A673 (cell line): Measurements from ENCODE around the gene STOX2. TPM values are rescaled to one million over a fixed set of nuclear protein-coding genes. Genes with fewer than 3 reads are reported as not detected.

Source experiments
- BruUV-seq: library from RNA; stranded (reverse); fragments of 400-500 nt; replicated peaks from 2 replicates; lab custom pipeline; 2021; lab: Mats Ljungman, UMichigan
- CTCF ChIA-PET: fragments of 300-600 bp; sonication (Branson Sonifier 250); formaldehyde crosslinking; loops from one replicate; lab custom pipeline; 2022; ENCODE audit warnings: antibody characterized with exemption; lab: Charles Lee
- POLR2A ChIA-PET: fragments of 300-600 bp; sonication (Branson Sonifier 250); formaldehyde crosslinking; loops from one replicate; lab custom pipeline; 2022; ENCODE audit warnings: antibody characterized with exemption; ENCODE audit not compliant: low non-redundant PET; lab: Charles Lee
- DNase-seq: peaks from one replicate; pipeline ENCODE4 v3.0.0-alpha.2; 2015; ENCODE audit warnings: low spot score
- H3K27ac ChIP-seq: fragments of 200-600 bp; sonication (generic); 2 replicates; pipeline ENCODE4 v1.5.1; 2016; ENCODE audit warnings: mixed run types, low read depth, mild to moderate bottlenecking, mixed read lengths, antibody characterized with exemption, low read length; ENCODE audit not compliant: poor library complexity, severe bottlenecking
- H3K27me3 ChIP-seq: fragments of 200-600 bp; sonication (generic); replicated peaks from 2 replicates; pipeline ENCODE4 v1.6.1; 2017; ENCODE audit warnings: mixed run types, low read depth, mild to moderate bottlenecking, mixed read lengths, antibody characterized with exemption, low read length; ENCODE audit not compliant: insufficient read depth, poor library complexity
- H3K36me3 ChIP-seq: fragments of 200-600 bp; sonication (generic); 2 replicates; pipeline ENCODE4 v1.6.1; 2016; ENCODE audit warnings: mixed run types, mild to moderate bottlenecking, mixed read lengths, antibody characterized with exemption, low read length; ENCODE audit not compliant: insufficient read depth, poor library complexity, severe bottlenecking
- H3K4me1 ChIP-seq: fragments of 200-600 bp; sonication (generic); 2 replicates; pipeline ENCODE4 v1.6.1; 2017; ENCODE audit warnings: mixed run types, mild to moderate bottlenecking, mixed read lengths, antibody characterized with exemption, low read length; ENCODE audit not compliant: insufficient read depth, poor library complexity, severe bottlenecking
- H3K4me3 ChIP-seq: fragments of 200-600 bp; sonication (generic); 2 replicates; pipeline ENCODE4 v1.5.1; 2016; ENCODE audit warnings: low read depth, mixed run types, mild to moderate bottlenecking, mixed read lengths, low read length; ENCODE audit not compliant: poor library complexity, severe bottlenecking
- H3K9me3 ChIP-seq: fragments of 200-600 bp; sonication (generic); 2 replicates; pipeline ENCODE4 v1.6.1; 2016; ENCODE audit warnings: mixed run types, low read depth, mild to moderate bottlenecking, mixed read lengths, antibody characterized with exemption, low read length; ENCODE audit not compliant: poor library complexity, severe bottlenecking
- EZH2 ChIP-seq: fragments of 200-600 bp; sonication (generic); IDR thresholded peaks from 2 replicates; pipeline ENCODE4 v1.6.1; 2017; ENCODE audit warnings: borderline replicate concordance, low read depth, mild to moderate bottlenecking, mixed read lengths, antibody characterized with exemption, low read length; ENCODE audit not compliant: poor library complexity, severe bottlenecking
- intact Hi-C: fragments of 100-400 bp; cut with micrococcal nuclease; formaldehyde crosslinking; loops from one replicate; pipeline ENCODE4 v1.10.0; 2022; ENCODE audit not compliant: unreplicated experiment
- total RNA-seq: library from RNA; stranded (reverse); gene quantifications from 2 replicates; pipeline ENCODE4 v1.2.3, GENCODE V29; 2021
- TF ChIP-seq, protein P1 (sequence below): fragments of 300-800, 200-600 bp; sonication (generic); conservative IDR thresholded peaks from 2 replicates; pipeline ENCODE4 v1.5.1; 2017; ENCODE audit warnings: low read depth, mild to moderate bottlenecking, antibody characterized with exemption, low read length, moderate library complexity, mixed read lengths

The STOX2 gene
- total RNA-seq, 1 experiment from 2014 or later: 2.9 TPM

DNA sequence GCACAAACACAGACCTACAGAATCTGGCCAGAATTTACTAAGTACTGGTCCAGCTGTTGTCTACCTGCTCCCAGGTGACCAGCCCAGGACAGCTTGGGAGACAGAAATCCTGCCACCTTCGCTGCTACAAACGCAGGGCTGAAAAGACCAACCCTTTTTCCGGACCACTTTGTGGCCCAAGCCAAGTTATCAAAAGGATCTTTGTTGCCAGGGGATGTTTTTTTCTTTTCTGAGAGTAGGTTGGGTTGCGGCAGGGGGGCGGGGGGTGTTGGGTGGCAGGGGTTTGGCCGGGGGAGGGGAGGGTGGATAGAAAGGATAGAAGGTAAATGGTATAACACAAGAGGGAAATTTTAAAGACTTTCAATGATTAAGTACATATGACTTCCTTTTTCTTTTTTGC, 63.4 kb downstream of the STOX2 start:
- Histone ChIP-seq H3K36me3 (no peaks in the 10 kb centered on the region), H3K27me3 (no peaks in the 10 kb centered on the region), H3K4me1 (no peaks in the 10 kb centered on the region), H3K27ac (no peak overlapping the region), H3K4me3 (no peak overlapping the region), H3K9me3 (no peaks in the 10 kb centered on the region)
- ChIA-PET CTCF (no interaction called here), POLR2A (no interaction called here)
- intact Hi-C loops: no loop called here
- DNase-seq: no peak
- BruUV-seq: no TSS peak
- TF ChIP-seq, protein P1, sequence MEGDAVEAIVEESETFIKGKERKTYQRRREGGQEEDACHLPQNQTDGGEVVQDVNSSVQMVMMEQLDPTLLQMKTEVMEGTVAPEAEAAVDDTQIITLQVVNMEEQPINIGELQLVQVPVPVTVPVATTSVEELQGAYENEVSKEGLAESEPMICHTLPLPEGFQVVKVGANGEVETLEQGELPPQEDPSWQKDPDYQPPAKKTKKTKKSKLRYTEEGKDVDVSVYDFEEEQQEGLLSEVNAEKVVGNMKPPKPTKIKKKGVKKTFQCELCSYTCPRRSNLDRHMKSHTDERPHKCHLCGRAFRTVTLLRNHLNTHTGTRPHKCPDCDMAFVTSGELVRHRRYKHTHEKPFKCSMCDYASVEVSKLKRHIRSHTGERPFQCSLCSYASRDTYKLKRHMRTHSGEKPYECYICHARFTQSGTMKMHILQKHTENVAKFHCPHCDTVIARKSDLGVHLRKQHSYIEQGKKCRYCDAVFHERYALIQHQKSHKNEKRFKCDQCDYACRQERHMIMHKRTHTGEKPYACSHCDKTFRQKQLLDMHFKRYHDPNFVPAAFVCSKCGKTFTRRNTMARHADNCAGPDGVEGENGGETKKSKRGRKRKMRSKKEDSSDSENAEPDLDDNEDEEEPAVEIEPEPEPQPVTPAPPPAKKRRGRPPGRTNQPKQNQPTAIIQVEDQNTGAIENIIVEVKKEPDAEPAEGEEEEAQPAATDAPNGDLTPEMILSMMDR: no peak
- no peak for TF ChIP-seq EZH2

DNA sequence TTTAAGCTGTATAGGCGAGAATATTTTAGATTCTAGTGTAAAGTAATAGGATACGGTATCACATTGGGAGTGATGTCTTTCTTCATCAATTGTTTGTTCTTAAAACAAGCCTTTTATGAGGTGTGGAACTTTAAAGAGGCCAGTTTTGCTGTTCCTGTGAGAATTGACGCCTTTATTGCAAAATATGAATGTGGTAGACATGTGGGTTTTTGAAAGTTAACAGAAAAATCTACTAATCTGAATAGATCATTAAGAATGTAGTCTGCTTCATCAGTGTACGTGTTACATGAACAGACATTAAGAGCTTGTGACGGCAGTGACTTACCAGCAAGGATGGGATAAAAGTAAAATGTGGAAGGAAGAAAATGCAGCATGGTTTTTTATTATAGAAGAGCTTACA, 63.8 kb downstream of the STOX2 start:
- TF ChIP-seq EZH2: no peak
- TF ChIP-seq, protein P1: no peak
- CTCF ChIA-PET: no interaction called here
- no peak overlapping the region for H3K27ac ChIP-seq

DNA sequence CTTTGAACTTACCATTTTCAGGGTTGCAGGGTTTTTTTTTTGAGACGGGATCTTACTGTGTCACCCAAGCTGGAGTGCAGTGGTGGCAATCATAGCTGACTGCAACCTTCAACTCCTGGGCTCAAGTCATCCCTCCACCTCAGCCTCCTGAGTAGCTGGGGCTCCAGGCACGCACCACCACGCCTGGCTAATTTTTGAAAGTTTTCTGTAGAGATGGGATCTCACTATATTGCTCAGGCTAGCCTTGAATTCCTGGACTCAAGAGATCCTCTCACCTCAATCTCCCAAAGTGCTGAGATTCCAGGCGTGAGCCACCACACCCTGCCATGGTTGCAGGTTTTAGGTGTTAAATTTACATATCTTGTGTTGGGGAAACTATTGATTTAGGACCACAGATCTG, 64.5 kb downstream of the STOX2 start:
- BruUV-seq: no TSS peak
- H3K4me1 ChIP-seq: no peaks in the 10 kb centered on the region
- no peaks in the 10 kb centered on the region for H3K27me3 ChIP-seq
- CTCF ChIA-PET: no interaction called here
- no peaks in the 10 kb centered on the region for H3K9me3 ChIP-seq
- intact Hi-C loops: no loop called here
- H3K27ac ChIP-seq: no peak overlapping the region
- DNase-seq: no peak
- no peaks in the 10 kb centered on the region for H3K36me3 ChIP-seq
- no peak for TF ChIP-seq EZH2
- no peak overlapping the region for H3K4me3 ChIP-seq
- POLR2A ChIA-PET: interaction anchor here (0.6 kb wide), 1 partner anchor 57 kb away, joined by 3 read pairs; no protein-coding TSS in a partner anchor

More for the DNA sequence above, 63.8 kb downstream of the STOX2 start:
- Histone ChIP-seq H3K4me3 (no peak overlapping the region), H3K27me3 (no peaks in the 10 kb centered on the region), H3K9me3 (no peaks in the 10 kb centered on the region), H3K36me3 (no peaks in the 10 kb centered on the region), H3K4me1 (no peaks in the 10 kb centered on the region)
- POLR2A ChIA-PET: no interaction called here
- BruUV-seq: no TSS peak
- intact Hi-C loops: no loop called here
- DNase-seq: no peak

DNA sequence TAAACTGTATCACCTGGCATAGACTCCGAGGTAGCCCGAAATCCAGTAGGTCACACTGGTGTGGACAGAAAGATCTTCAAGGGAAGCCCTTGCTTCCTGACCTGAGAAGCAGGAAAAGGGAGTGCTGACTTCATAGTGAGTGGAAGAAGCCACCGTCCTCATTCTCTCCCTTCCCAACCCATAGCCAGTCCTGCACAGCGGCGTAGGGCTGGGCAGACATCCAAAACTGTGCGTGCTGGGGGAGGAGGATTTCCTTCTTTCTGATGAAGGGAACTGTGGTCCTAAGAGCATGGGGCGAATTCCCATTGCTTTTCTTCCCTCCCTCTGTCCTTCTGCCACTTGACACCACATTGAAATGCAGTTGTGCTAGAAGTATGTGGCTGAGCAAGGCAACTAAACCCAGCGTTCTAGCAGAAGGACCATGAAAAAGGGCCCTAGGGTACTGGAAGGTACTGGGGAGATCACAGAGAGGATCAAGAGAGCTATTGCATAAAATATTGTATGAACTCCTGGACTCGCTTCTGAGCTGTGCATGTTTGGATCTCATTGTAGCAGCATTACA, 66.9 kb downstream of the STOX2 start:
- Histone ChIP-seq H3K27ac (no peak overlapping the region), H3K27me3 (no peaks in the 10 kb centered on the region), H3K9me3 (no peaks in the 10 kb centered on the region), H3K4me3 (no peak overlapping the region), H3K36me3 (no peaks in the 10 kb centered on the region), H3K4me1 (no peaks in the 10 kb centered on the region)
- CTCF ChIA-PET: no interaction called here
- BruUV-seq: no TSS peak
- POLR2A ChIA-PET: interaction anchor here (0.6 kb wide), 1 partner anchor 16 kb away, joined by 3 read pairs; no protein-coding TSS in a partner anchor
- peak; percentile 40 for DNase-seq
- intact Hi-C loops: no loop called here
- no peak for TF ChIP-seq EZH2
- TF ChIP-seq, protein P1: no peak
